ENCODE data around the gene MIGA2. TPM values are rescaled to one million over a fixed set of nuclear protein-coding genes. Genes with fewer than 3 reads are reported as not detected.
A peak's percentile ranks its signal among the peaks of the same experiment; 100 is the strongest.

The MIGA2 gene
- total RNA-seq, 4 donors from 2014 or later: 27.5 to 49.3 (median 29.8) TPM

DNA sequence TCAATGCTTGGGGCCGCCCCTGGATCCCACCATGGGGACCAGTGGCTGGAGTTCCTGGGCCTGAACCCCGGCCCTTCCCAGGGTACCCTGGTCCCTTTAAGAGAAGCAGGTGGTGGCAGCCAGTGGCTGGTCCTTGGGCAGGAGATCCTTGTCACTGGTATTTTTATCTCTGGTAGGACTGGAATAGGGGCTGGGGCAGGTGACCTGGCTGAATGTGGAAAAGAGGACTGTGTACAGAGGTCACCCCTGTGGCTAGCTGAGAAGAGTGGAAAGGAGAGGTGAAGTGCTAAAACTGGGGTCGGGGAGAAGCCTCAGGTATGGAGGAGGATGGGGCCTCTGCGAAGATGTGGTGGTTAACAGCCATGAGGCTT lies 67.2 kb downstream of the MIGA2 start:
- no peaks in the 10 kb centered on the region for H3K27me3 ChIP-seq
- peaks cover 0 to 59% (median 0%) of the 10 kb centered on the region in 3 donors for H3K36me3 ChIP-seq
- no peak overlapping the region for H3K4me3 ChIP-seq
- intact Hi-C loops (cut with DNase I): no loop called here
- WGBS, 2 donors: 82 to 83% methylated on average over 2 of the region's 4 CpGs
- H3K9me3 ChIP-seq: no peaks in the 10 kb centered on the region
- H3K27ac ChIP-seq: peak overlapping the region in 3 of 4 donors; percentile 23 to 68 (median 65)
- no peak for DNase-seq
- TF ChIP-seq POLR2A (IDR thresholded peaks at IDR 0.05): no peak
- TF ChIP-seq, protein P1, sequence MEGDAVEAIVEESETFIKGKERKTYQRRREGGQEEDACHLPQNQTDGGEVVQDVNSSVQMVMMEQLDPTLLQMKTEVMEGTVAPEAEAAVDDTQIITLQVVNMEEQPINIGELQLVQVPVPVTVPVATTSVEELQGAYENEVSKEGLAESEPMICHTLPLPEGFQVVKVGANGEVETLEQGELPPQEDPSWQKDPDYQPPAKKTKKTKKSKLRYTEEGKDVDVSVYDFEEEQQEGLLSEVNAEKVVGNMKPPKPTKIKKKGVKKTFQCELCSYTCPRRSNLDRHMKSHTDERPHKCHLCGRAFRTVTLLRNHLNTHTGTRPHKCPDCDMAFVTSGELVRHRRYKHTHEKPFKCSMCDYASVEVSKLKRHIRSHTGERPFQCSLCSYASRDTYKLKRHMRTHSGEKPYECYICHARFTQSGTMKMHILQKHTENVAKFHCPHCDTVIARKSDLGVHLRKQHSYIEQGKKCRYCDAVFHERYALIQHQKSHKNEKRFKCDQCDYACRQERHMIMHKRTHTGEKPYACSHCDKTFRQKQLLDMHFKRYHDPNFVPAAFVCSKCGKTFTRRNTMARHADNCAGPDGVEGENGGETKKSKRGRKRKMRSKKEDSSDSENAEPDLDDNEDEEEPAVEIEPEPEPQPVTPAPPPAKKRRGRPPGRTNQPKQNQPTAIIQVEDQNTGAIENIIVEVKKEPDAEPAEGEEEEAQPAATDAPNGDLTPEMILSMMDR (IDR thresholded peaks at IDR 0.05): no peak
- peaks cover 17 to 33% (median 19%) of the 10 kb centered on the region in 3 donors for H3K4me1 ChIP-seq

DNA sequence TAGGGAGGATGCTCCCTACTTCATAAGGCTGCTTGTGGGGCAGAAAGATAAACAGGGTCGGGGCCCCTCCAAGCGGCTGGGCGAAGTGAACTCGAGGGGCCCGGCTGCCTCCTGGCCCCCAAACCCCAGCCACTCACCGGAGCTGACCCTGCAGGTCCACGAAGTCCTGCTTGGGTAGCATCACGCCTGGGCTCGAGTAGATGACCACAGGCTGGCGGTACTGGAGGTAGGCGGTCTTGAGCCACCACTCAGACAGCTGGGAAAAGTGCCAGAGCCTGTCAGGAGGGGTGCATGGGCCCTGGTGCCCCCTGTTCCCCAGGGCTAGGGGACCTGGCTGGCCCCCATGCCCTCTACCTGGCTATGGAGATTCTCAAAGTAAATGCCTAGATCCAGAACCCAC lies 67.6 kb downstream of the MIGA2 start:
- no peak for DNase-seq
- Histone ChIP-seq H3K36me3 (peaks cover 0 to 54% (median 0%) of the 10 kb centered on the region in 3 donors), H3K27ac (no peak overlapping the region), H3K4me1 (peaks cover 22 to 38% (median 23%) of the 10 kb centered on the region in 3 donors), H3K27me3 (no peaks in the 10 kb centered on the region), H3K9me3 (no peaks in the 10 kb centered on the region), H3K4me3 (no peak overlapping the region)
- TF ChIP-seq, protein P1 (IDR thresholded peaks at IDR 0.05): no peak
- TF ChIP-seq POLR2A (IDR thresholded peaks at IDR 0.05): no peak
- 91% methylated on average over 4 to 7 of the region's 11 CpGs for WGBS, 2 donors
- intact Hi-C loops (cut with DNase I): no loop called here

DNA sequence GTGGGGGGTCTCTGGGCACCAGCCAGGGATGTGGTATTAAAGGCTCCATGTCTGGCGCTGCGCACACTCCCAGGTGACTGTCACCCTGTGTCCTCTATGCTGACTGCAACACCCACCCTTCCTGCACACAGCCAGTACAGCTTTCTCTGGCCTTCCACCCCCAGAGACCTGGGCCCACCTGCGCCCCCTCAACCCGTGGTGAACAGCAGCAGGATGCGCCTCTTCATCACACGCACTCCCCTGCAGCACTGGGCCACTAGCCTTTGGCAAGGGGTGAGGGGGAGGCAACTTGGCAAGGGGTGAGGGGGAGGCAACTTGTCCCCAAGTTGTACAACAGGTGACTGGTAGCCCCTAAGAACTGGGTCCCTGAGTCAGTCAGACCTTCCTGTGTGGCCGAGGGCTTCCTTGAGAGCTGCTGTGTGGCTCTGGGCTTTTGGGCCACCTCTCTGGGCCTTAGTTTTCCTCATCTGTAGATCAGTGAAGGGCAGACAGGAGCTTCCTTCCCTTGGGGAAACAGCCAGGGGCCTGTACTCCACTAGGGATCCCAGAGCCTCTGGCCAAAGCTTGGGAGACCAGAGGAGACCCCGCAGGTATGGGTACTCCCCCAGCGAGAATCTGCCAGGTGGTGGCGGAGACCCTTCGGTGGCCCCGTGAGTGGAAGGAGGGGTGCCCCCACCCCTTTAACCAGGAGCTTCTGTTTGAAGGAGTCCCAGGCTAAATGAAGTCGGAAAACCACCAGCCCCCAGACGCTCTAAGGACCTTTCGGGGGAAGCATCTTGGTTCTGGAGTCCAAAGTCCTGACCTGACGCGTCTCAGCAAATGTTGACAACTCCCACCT lies 69.7 kb downstream of the MIGA2 start:
- H3K9me3 ChIP-seq: no peaks in the 10 kb centered on the region

DNA sequence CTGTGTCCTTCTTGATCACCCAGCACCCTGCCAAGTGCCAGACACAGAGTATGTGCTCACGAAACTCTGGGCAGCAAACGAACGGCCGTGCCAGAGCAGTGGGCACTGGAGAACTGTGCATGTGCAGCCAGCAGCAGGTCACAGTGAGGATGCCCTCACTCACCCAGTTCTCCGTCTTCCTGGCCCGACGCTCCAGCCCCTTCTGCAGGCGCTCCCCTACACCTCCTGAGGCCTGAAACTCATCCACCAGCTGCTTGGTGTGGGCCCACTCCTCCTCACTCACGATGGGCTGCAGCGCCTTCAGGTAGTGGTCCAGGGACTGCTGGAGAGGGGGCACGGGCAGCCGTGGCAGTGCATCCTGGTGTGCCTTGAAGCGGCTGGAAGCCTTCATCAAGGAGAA lies 71.2 kb downstream of the MIGA2 start:
- Histone ChIP-seq H3K4me3 (no peak overlapping the region), H3K36me3 (peaks cover 0 to 27% (median 0%) of the 10 kb centered on the region in 3 donors), H3K4me1 (peaks cover 39 to 60% (median 41%) of the 10 kb centered on the region in 3 donors), H3K27ac (no peak overlapping the region), H3K27me3 (no peaks in the 10 kb centered on the region), H3K9me3 (no peaks in the 10 kb centered on the region)
- no peak for DNase-seq
- WGBS, 2 donors: 81 to 93% methylated on average over 6 to 7 of the region's 13 CpGs
- TF ChIP-seq POLR2A (IDR thresholded peaks at IDR 0.05): no peak
- TF ChIP-seq, protein P1 (IDR thresholded peaks at IDR 0.05): no peak
- intact Hi-C loops (cut with DNase I): no loop called here

More for the DNA sequence above, 69.7 kb downstream of the MIGA2 start:
- intact Hi-C loops (cut with DNase I): no loop called here
- H3K36me3 ChIP-seq: peaks cover 0 to 41% (median 0%) of the 10 kb centered on the region in 3 donors
- no peak for TF ChIP-seq POLR2A (IDR thresholded peaks at IDR 0.05)
- TF ChIP-seq, protein P1 (IDR thresholded peaks at IDR 0.05): no peak
- H3K4me3 ChIP-seq: no peak overlapping the region
- H3K4me1 ChIP-seq: peaks cover 32 to 53% (median 37%) of the 10 kb centered on the region in 3 donors
- H3K27me3 ChIP-seq: no peaks in the 10 kb centered on the region
- H3K27ac ChIP-seq: no peak overlapping the region
- DNase-seq: no peak
- 85 to 91% methylated on average over 5 of the region's 17 CpGs for WGBS, 2 donors

DNA sequence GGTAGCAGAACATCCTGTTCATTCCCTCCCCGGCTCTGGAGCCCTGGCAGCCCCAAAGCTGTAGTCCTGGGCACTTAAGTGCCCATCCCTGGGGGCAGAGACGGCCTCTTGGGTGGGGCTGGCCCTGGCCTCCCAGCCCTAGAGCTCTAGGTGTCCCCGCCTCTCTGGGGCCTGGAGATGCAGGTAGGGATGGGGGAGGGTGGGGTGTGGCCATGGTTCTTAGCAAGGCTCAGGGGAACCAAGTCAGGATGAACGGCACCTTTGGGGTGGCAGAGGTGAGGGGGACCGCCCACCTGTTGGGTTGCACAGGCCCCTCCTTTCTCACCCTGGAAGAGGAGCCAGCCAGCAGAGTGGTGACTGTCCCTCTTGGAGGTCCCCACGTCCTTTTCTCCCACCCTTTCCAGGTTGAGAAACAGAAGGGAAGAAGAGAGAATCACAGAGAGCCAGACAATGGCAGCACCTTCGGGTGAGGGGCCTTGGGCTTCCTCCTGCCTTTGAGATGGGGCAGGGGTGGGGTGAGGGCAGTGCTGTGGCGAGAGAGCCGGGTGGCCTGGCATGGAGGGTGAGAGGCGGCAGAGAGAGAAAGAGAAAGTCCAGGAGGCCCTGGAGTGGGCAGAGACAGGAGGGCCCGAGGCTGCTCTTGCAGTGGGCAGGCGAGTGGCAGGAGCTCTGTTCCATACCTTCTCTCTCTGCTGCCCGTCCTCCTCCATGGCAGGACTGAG lies 71.8 kb downstream of the MIGA2 start:
- intact Hi-C loops (cut with DNase I): no loop called here
- H3K4me3 ChIP-seq: no peak overlapping the region

More for the DNA sequence above, 71.8 kb downstream of the MIGA2 start:
- Histone ChIP-seq H3K27me3 (no peaks in the 10 kb centered on the region), H3K9me3 (no peaks in the 10 kb centered on the region), H3K4me1 (peaks cover 40 to 60% (median 40%) of the 10 kb centered on the region in 3 donors), H3K27ac (peak overlapping the region in 3 of 4 donors; percentile 31 to 97 (median 95)), H3K36me3 (peaks cover 0 to 27% (median 0%) of the 10 kb centered on the region in 3 donors)
- DNase-seq: no peak
- no peak for TF ChIP-seq POLR2A (IDR thresholded peaks at IDR 0.05)
- TF ChIP-seq, protein P1 (IDR thresholded peaks at IDR 0.05): no peak
- 64 to 82% methylated on average over 4 to 10 of the region's 13 CpGs for WGBS, 2 donors

Data from esophagus squamous epithelium (tissue), 5 donors.